Measurements from ENCODE around the gene PAK6. TPM values are rescaled to one million over a fixed set of nuclear protein-coding genes. Genes with fewer than 3 reads are reported as not detected.

The PAK6 gene
- total and polyA plus RNA-seq, 2 experiments from 2014 or later = 2.4 to 20.0 TPM

DNA sequence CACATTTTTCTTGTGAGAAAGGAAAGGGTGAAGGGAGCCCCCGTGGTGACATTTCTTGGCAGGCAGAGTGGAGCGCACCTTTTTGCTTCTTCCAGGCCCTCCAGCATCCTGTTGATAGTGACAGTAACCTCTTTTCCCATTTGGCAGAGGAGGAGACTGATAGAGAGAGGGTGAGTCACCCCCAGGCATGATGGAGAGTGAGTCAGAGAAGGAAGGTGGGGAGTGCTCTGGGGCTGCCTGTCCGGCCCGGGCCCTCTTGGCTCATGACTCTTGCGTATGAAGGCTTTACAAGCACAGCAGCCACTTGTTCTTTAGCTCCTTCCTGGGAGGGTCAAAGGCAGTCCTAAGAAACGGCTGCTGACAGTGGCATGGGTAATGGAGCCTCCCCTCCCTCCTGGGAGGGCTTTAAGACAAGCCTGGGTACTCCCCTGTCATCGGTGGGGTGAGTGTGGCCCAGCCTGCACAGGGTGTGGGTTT, 28.0 kb downstream of the PAK6 start:
- Mint-ChIP-seq H3K4me3 (no peak overlapping the region), H3K27me3 (ENCODE audit: insufficient read depth, low read depth, poor library complexity) (peaks cover 6% of the 10 kb centered on the region), H3K27ac (peak overlapping the region; percentile 7; the same call in 1 of the 2 replicates), H3K9me3 (no peaks in the 10 kb centered on the region), H3K36me3 (ENCODE audit: low read depth) (peaks cover 4% of the 10 kb centered on the region; the same call in 1 of the 3 replicates), H3K4me1 (peaks cover 15% of the 10 kb centered on the region)
- Histone ChIP-seq H3K36me3 (ENCODE audit: insufficient read depth) (no peaks in the 10 kb centered on the region), H3K4me2 (no peak overlapping the region), H3K4me1 (ENCODE audit: insufficient read depth) (no peaks in the 10 kb centered on the region), H3K79me2 (replicated peaks; ENCODE audit: insufficient read depth) (no peaks in the 10 kb centered on the region), H3K9me2 (ENCODE audit: insufficient read depth) (no peaks in the 10 kb centered on the region), H3F3A (replicated peaks; ENCODE audit: low read depth) (no peaks in the 10 kb centered on the region), H3K4me3 (no peak overlapping the region), H3K27me3 (ENCODE audit: insufficient read depth) (no peaks in the 10 kb centered on the region), H3K27ac (ENCODE audit: low read depth) (no peak overlapping the region), H4K20me1 (replicated peaks; ENCODE audit: insufficient read depth) (no peaks in the 10 kb centered on the region), H2AFZ (no peak overlapping the region)
- ATAC-seq = no peak
- DNase-seq (ENCODE audit: low spot score) = no peak
- TF ChIP-seq POLR2AphosphoS5 (IDR thresholded peaks at IDR 0.05; ENCODE audit: low read depth) = no peak

DNA sequence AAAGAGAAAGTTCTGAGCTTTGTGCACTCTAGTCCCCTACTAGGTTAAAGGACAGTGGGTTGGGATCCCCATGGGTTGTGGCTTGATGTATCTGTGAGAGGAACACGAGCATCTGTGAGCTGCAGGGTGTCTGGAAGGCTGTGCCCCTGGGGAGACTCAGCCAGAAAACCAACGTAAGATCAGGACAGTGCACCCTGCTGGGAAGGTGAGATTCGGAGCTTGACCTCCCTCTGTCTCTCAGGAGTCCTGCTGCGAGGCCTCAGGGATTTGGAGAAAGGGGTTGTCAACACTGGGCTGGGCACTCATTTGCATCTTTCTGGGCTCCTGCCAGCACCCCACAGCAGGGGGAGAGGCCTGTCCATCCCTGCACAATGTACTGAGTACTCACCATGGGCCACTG, 28.8 kb downstream of the PAK6 start:
- ATAC-seq = peak; percentile 10; the same call in 2 of the 3 replicates
- Mint-ChIP-seq H3K36me3 (ENCODE audit: low read depth) (peaks cover 4% of the 10 kb centered on the region; the same call in 1 of the 3 replicates), H3K4me1 (peaks cover 15% of the 10 kb centered on the region), H3K4me3 (no peak overlapping the region), H3K27me3 (ENCODE audit: insufficient read depth, low read depth, poor library complexity) (peaks cover 10% of the 10 kb centered on the region), H3K27ac (peak overlapping the region; percentile 77; the same call in 1 of the 2 replicates), H3K9me3 (no peaks in the 10 kb centered on the region)
- Histone ChIP-seq H4K20me1 (replicated peaks; ENCODE audit: insufficient read depth) (no peaks in the 10 kb centered on the region), H3K27me3 (ENCODE audit: insufficient read depth) (no peaks in the 10 kb centered on the region), H3F3A (replicated peaks; ENCODE audit: low read depth) (no peaks in the 10 kb centered on the region), H3K4me3 (no peak overlapping the region), H3K4me2 (no peak overlapping the region), H3K79me2 (replicated peaks; ENCODE audit: insufficient read depth) (no peaks in the 10 kb centered on the region), H2AFZ (no peak overlapping the region), H3K9me2 (ENCODE audit: insufficient read depth) (no peaks in the 10 kb centered on the region), H3K27ac (ENCODE audit: low read depth) (no peak overlapping the region), H3K36me3 (ENCODE audit: insufficient read depth) (no peaks in the 10 kb centered on the region), H3K4me1 (ENCODE audit: insufficient read depth) (no peaks in the 10 kb centered on the region)
- no peak for DNase-seq (ENCODE audit: low spot score)
- TF ChIP-seq CREB1 (CRISPR knock-in tag; IDR thresholded peaks at IDR 0.05; ENCODE audit: low read depth) (no peak), JUNB (IDR thresholded peaks at IDR 0.05; ENCODE audit: unreplicated experiment) (no peak), NANOG (IDR thresholded peaks at IDR 0.05; ENCODE audit: borderline replicate concordance) (no peak), ZNF462 (CRISPR knock-in tag; IDR thresholded peaks at IDR 0.05) (no peak), ZNF114 (CRISPR knock-in tag; IDR thresholded peaks at IDR 0.05) (no peak), EZH2phosphoT487 (IDR thresholded peaks at IDR 0.05; ENCODE audit: unreplicated experiment) (no peak), ZNF331 (CRISPR knock-in tag; IDR thresholded peaks at IDR 0.05; ENCODE audit: low read depth) (no peak), EZH2 (IDR thresholded peaks at IDR 0.05; ENCODE audit: low read depth, unreplicated experiment) (no peak)
- TF ChIP-seq, protein P1, sequence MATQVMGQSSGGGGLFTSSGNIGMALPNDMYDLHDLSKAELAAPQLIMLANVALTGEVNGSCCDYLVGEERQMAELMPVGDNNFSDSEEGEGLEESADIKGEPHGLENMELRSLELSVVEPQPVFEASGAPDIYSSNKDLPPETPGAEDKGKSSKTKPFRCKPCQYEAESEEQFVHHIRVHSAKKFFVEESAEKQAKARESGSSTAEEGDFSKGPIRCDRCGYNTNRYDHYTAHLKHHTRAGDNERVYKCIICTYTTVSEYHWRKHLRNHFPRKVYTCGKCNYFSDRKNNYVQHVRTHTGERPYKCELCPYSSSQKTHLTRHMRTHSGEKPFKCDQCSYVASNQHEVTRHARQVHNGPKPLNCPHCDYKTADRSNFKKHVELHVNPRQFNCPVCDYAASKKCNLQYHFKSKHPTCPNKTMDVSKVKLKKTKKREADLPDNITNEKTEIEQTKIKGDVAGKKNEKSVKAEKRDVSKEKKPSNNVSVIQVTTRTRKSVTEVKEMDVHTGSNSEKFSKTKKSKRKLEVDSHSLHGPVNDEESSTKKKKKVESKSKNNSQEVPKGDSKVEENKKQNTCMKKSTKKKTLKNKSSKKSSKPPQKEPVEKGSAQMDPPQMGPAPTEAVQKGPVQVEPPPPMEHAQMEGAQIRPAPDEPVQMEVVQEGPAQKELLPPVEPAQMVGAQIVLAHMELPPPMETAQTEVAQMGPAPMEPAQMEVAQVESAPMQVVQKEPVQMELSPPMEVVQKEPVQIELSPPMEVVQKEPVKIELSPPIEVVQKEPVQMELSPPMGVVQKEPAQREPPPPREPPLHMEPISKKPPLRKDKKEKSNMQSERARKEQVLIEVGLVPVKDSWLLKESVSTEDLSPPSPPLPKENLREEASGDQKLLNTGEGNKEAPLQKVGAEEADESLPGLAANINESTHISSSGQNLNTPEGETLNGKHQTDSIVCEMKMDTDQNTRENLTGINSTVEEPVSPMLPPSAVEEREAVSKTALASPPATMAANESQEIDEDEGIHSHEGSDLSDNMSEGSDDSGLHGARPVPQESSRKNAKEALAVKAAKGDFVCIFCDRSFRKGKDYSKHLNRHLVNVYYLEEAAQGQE (IDR thresholded peaks at IDR 0.05; ENCODE audit: unreplicated experiment) = no peak
- TF ChIP-seq, protein P2, sequence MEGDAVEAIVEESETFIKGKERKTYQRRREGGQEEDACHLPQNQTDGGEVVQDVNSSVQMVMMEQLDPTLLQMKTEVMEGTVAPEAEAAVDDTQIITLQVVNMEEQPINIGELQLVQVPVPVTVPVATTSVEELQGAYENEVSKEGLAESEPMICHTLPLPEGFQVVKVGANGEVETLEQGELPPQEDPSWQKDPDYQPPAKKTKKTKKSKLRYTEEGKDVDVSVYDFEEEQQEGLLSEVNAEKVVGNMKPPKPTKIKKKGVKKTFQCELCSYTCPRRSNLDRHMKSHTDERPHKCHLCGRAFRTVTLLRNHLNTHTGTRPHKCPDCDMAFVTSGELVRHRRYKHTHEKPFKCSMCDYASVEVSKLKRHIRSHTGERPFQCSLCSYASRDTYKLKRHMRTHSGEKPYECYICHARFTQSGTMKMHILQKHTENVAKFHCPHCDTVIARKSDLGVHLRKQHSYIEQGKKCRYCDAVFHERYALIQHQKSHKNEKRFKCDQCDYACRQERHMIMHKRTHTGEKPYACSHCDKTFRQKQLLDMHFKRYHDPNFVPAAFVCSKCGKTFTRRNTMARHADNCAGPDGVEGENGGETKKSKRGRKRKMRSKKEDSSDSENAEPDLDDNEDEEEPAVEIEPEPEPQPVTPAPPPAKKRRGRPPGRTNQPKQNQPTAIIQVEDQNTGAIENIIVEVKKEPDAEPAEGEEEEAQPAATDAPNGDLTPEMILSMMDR (conservative IDR thresholded peaks at IDR 0.05; ENCODE audit: low read depth in 2 of 2) = no peak

Data from GM23338 (cell line).